ENCODE data around the gene PIEZO1.

The PIEZO1 gene

DNA sequence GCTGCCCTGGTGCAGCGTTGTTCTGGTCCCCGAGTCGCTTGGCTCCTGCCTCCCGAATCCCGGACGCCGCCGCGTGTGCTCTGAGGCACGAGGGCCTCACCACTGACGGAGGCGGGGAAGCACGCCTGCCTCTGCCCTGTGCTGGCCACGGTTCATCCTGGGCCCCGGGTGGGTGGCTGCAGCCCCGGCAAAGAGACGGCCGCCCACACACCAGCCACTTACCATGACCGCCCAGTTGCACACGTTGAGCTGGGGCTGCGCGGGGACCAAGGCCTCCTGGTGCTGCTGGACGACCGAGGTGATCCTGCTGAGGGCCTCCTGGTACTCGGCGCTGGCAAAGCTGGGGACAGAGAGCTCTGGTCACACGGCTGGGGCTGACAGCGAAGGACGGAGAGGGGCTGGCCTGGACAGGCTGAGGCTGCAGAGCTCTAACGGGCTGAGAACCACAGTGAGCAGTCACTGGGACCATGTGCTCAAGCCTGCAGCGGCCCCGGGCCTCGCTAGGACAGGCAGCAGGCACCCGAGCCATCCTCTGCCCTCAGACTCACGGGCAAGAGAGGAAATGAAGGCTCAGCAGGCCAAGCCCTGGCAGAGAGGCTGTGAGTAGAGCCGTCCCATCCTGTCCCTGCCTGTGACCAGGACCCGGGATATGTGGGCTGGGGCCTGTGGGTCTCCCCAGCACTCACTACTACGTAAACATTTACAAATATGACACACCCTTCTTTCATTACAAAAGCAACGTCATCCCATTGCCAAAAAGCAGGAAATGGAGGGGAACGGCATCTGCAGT, 33.0 kb upstream of the PIEZO1 start:
- no peak for DNase-seq (ENCODE audit: low spot score)

GRCh38 chr16:88816736-88817535, 31.9 kb upstream of the PIEZO1 start:
- no peak for DNase-seq (ENCODE audit: low spot score)

- DNase-seq (ENCODE audit: low spot score): peak; percentile 30
These were observed 31.0 kb upstream of the PIEZO1 start for GRCh38 chr16:88815901-88816589.

DNA sequence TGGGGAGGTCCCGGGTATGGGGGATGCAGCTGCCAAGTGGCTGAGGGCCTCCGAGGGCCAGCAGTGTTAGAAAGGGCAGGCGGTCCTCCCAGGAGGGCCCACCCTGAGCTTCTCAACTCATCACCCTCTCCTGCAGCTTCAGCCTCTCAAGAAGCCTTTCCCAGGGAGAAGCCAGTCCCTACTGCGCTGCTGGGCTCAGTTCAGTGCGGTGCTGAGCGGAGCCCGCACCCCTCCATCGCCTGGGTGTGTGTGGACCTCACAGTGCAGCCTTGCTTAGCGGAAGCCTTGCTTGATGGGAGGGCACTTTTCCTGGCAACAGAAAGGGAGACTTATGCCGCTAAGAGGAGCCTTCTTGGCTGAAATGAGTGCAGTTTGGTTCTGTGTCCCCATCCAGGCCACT, 30.2 kb upstream of the PIEZO1 start:
- DNase-seq (ENCODE audit: low spot score): no peak

DNA sequence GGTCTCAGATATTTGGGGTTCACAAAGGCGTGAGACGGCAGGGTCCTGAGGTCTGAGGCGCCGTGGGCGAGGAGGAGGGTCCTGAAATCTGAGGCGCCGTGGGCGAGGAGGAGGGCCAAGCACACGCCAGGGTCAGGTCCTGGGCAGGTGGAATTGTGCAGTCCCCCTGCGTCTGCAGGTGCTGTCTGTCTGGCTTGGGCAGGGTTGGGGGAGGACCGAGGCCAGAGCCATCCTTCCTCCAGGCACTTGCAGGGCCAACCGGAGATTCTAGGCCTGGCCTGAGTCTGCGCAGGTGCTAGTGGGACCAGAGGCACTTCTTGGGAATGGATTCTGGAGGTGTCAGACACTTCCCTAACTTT, 29.1 kb upstream of the PIEZO1 start:
- no peak for DNase-seq (ENCODE audit: low spot score)

DNA sequence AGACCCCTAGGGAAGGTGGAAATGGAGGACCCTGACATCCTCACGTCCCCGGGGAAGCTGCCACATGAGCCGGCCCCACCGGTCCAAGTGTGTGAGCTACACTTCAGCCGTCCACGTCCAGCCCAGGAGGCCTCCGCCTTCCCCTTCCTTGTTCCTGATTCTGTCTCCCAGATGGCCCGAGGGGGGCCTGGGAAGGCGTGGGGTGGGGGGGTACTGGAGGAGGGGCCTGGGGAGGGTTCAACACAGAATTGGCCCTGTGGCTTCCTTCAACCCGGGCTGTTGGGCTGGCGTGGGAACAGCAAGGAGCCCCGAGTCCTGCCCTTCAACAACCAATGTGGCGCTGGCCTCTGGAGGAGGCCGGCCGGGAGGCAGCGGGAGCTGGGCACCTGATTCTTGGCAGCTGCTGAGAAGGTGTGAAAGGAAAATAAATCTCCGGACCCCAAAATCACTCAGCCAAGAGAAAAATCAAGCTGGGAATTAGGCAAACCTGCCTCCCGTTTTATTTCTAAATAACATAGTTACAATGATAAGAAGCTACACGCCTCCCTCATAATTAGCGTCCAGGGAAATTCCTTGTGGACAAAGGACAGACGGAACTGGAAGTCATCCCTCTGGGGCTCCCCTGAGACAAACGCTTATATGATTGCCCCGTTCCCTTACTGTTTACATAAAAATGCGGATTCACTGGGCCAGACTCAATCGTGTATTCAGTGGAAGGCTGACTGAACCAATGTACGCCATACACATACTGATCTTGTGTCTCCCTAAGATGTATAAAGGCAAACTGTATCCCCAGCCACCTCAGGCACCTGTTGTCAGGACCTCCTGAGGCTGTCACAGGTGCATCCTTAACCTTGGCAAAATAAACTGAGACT, 28.5 kb upstream of the PIEZO1 start:
- no peak for DNase-seq (ENCODE audit: low spot score)

- DNase-seq (ENCODE audit: low spot score): peak; percentile 32
These were observed 27.7 kb upstream of the PIEZO1 start for GRCh38 chr16:88812513-88813268.

GRCh38 chr16:88811769-88812512, 26.9 kb upstream of the PIEZO1 start, which contains the start of gene APRT:
TSS of gene APRT (minus strand) at chr16:88811928. CDS start at chr16:88811899, 29 bp downstream.
- DNase-seq (ENCODE audit: low spot score): peak; percentile 96

DNA sequence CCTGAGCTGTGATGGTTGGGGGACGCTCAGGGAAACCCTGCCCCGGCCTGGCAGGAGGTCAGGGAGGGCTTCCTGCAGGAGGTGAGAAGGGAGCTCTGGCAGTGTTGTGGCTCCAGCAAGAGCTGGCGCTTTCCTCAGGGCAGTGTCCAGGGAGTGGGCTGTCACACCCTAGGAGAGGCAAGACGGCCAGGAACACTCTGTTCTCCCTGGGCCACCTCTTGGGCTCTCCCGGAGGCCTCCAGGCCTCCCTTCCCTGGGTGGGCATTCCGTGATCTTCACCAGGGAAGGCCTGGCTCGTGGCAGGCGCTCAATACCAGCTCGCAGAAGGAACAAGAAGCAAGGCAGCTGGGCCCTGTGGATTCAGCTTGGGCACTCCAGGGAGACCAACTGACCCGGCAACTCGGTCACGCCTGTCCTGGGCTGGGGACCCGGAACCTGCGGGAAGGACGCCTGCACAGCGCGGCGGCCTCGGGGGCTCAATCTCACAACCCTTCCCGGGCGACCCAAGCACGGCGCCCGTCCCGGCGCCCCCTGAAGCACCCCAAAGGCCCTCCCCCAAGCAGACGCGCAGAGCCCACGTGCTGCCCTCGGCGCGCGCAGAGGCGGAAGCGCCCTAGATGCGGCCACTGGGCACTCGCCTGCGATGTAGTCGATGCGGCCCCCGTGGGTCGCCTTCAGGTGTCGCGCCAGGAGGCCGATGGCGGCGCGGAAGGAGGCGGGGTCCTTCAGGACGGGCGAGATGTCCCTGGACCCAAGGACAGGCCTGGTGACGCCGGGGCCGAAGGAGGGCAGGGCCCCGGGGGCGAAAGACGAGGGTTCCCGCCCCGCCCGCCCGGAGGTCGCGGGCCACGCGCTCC, 26.1 kb upstream of the PIEZO1 start:
- DNase-seq (ENCODE audit: low spot score): peak; percentile 68

GRCh38 chr16:88810166-88810911, 25.3 kb upstream of the PIEZO1 start:
- no peak for DNase-seq (ENCODE audit: low spot score)

DNA sequence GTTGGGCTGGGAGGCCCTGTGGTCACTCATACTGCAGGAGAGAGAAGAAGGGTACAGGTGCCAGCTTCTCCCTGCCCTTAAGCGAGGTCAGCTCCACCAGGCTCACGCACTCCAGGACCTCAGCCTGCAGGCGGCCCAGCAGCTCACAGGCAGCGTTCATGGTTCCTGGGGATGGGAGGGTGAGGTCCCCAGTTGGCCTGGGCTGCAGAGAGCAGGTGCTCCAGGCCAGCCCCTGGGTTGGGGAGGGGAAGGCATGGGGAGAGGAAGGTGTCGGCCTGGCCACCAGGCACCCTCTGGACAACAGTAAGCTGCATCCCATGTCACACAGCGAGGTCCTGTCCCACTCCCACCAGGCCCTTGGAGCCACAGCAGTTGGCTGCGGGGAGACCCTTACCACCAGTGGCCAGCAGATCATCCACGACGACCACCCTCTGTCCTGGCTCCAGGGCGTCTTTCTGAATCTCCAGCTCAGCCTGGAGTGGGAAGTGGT, 24.7 kb upstream of the PIEZO1 start:
- no peak for DNase-seq (ENCODE audit: low spot score)

DNA sequence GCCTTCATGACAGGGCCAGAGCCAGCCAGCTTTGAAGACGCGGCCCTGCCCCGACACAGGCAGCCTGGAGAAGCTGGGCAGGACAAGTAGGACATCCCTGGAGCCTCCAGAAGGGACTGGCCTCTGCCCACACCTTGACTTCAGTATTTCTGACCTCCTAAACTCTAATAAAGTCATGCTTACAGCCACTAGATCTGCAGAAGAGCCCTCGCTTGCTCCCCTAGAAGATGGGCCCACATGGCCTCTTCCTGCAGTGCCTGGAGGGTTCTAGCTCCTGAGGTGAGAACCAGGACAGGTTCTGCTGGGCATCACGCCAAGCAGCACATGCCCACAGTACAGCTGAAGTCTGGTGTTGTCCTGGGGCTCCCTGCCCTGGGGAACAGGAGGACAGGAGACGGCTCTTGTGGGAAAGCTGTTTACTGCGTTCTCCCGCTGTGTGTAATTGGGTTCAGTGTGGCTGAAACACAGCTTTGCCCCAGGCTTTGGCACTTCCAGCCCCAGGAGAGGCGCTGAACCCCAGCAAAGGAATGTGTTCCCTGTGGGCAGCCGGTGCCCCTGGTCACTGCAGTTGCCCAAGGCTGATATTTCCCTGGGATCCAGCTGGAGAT, 24.2 kb upstream of the PIEZO1 start:
- DNase-seq (ENCODE audit: low spot score): no peak

GRCh38 chr16:88807626-88808453, 22.8 kb upstream of the PIEZO1 start:
- no peak for DNase-seq (ENCODE audit: low spot score)

GRCh38 chr16:88807142-88807625, 22.2 kb upstream of the PIEZO1 start:
- DNase-seq (ENCODE audit: low spot score): no peak

- DNase-seq (ENCODE audit: low spot score): no peak
These were observed 21.6 kb upstream of the PIEZO1 start for GRCh38 chr16:88806491-88807111.

DNA sequence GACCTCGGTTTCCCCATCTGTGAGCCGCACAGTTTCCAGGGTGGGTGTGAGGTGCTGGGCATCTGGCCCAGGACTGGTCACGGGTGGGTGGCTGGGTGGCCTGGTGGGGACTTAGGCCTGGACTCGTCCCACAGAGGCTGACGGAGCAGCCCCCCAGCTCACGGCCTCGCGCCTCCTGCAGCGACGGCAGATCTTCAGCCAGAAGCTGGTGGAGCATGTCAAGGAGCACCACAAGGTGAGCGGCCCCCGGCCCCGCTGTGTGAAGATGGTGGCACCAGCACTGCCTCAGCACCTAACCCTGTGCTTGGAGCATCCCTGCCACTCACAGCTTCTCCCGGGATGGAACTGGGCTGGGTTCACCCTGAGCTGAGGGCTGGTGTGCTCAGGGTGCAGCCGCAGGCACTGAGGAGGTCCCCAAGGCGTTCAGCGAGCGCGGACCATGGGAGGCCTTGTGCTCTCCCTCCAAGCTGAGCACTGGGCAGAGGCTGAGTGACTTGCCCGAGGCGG, 20.9 kb upstream of the PIEZO1 start:
- no peak for DNase-seq (ENCODE audit: low spot score)

All from LoVo (cell line).